K562 (cell line): ENCODE measurements around the gene CDRT4. TPM values are rescaled to one million over a fixed set of nuclear protein-coding genes. Genes with fewer than 3 reads are reported as not detected.

ENCODE experiments used
- ATAC-seq: fragments of 200-7000 bp; cut with Tn5 transposase; 3 replicates; pipeline ENCODE4 v1.9.1; 2020; ENCODE audit warnings: moderate library complexity
- BruUV-seq: library from RNA; stranded (reverse); fragments of 400-500 nt; replicated peaks from 2 replicates; lab custom pipeline; 2021; lab: Mats Ljungman, UMichigan
- CTCF ChIA-PET: fragments of 300-600 bp; formaldehyde crosslinking; extraction: SDS; loops from one replicate; lab custom pipeline; 2021; ENCODE audit warnings: low intra/inter-chr PET ratio; lab: Yijun Ruan, JAX
- POLR2A ChIA-PET: fragments of 300-600, 350-650 bp; sonication (Branson Sonifier 250); formaldehyde crosslinking; extraction: SDS; loops from one replicate; lab custom pipeline; 2021; ENCODE audit warnings: antibody characterized with exemption, inconsistent platforms; lab: Yijun Ruan, JAX
- DNase-seq, 4 experiments: peaks; one replicate each; pipeline versions ENCODE4 v3.0.0 to v3.0.0-alpha.2; 2011 to 2018; ENCODE audit warnings: low spot score in 3 of 4, mixed read lengths in 3 of 4; ENCODE audit errors: extremely low read depth in 1 of 4
- FAIRE-seq: peaks from 2 replicates; lab custom pipeline; 2011; peaks lifted over from hg19 to GRCh38; lab: Jason Lieb, UNC
- H2AFZ ChIP-seq: 2 replicates; pipeline ENCODE4 v1.6.0; 2011; ENCODE audit warnings: low read depth, low read length, control low read depth, inconsistent platforms
- H3K27ac ChIP-seq: fragments of 200-600 bp; 3 replicates; pipeline ENCODE4 v1.8.0; 2011; ENCODE audit warnings: low read depth, mild to moderate bottlenecking, control low read depth, inconsistent platforms, low read length, moderate library complexity, mixed read lengths; ENCODE audit errors: extremely low read depth
- H3K27me3 ChIP-seq, 2 experiments: fragments of 300-600 bp in 1 of 2; 2 replicates in 1 of 2; 3 replicates in 1 of 2; pipeline versions ENCODE4 v1.6.0 to v1.8.0; 2011; ENCODE audit warnings: inconsistent platforms in 2 of 2, low read length in 2 of 2, mild to moderate bottlenecking in 1 of 2, mixed read lengths in 1 of 2, moderate library complexity in 1 of 2; ENCODE audit not compliant: control insufficient read depth in 2 of 2, insufficient read depth in 2 of 2
- H3K36me3 ChIP-seq: fragments of 300-600 bp; 3 replicates; pipeline ENCODE4 v1.8.0; 2011; ENCODE audit warnings: mild to moderate bottlenecking, low read length, inconsistent platforms; ENCODE audit not compliant: control insufficient read depth, insufficient read depth
- H3K4me1 ChIP-seq, 2 experiments: fragments of 200-600 bp in 1 of 2; replicated peaks in 1 of 2; 2 replicates in 1 of 2; 3 replicates in 1 of 2; pipeline versions ENCODE4 v1.5.1 to v1.8.0; 2011; ENCODE audit warnings: inconsistent platforms in 2 of 2, low read length in 2 of 2, mild to moderate bottlenecking in 1 of 2, mixed read lengths in 1 of 2, moderate library complexity in 1 of 2; ENCODE audit not compliant: control insufficient read depth in 2 of 2, insufficient read depth in 2 of 2
- H3K4me2 ChIP-seq: 2 replicates; pipeline ENCODE4 v1.6.1; 2011; ENCODE audit warnings: low read length, control low read depth, inconsistent platforms, mixed read lengths; ENCODE audit not compliant: insufficient read depth
- H3K4me3 ChIP-seq: fragments of 200-600 bp; sonication (generic), shearing (Covaris generic); 2 replicates; pipeline ENCODE4 v1.5.1; 2016; ENCODE audit warnings: control low read depth, inconsistent platforms
- H3K79me2 ChIP-seq: fragments of 200-600 bp; 3 replicates; pipeline ENCODE4 v1.8.0; 2011; ENCODE audit warnings: low read length, inconsistent platforms; ENCODE audit not compliant: control insufficient read depth, insufficient read depth
- H3K9ac ChIP-seq, 2 experiments: 2 replicates each; pipeline versions ENCODE4 v1.6.0 to v1.6.1; 2011; ENCODE audit warnings: low read depth in 2 of 2, low read length in 2 of 2, control low read depth in 1 of 2, inconsistent platforms in 1 of 2, mild to moderate bottlenecking in 1 of 2, mixed read lengths in 1 of 2; ENCODE audit not compliant: insufficient read depth in 1 of 2
- H3K9me1 ChIP-seq: one replicate; pipeline ENCODE4 v1.6.0; 2011; ENCODE audit warnings: inconsistent platforms, mild to moderate bottlenecking, low read length, moderate library complexity; ENCODE audit not compliant: control insufficient read depth, insufficient read depth
- H3K9me3 ChIP-seq: replicated peaks from 2 replicates; pipeline ENCODE4 v1.5.1; 2011; ENCODE audit warnings: low read depth, low read length, inconsistent platforms; ENCODE audit not compliant: control insufficient read depth, insufficient read depth
- H4K20me1 ChIP-seq: replicated peaks from 2 replicates; pipeline ENCODE4 v1.6.1; 2011; ENCODE audit warnings: low read length, inconsistent platforms, mixed read lengths; ENCODE audit not compliant: control insufficient read depth, insufficient read depth
- BRD4 ChIP-seq: fragments of 200-600 bp; sonication (generic); IDR thresholded peaks from 2 replicates; pipeline ENCODE4 v1.6.1; 2017; ENCODE audit warnings: inconsistent platforms
- ELF1 ChIP-seq: fragments of 200-800 bp; sonication (Bioruptor generic); IDR thresholded peaks from 2 replicates; pipeline ENCODE4 v1.6.1; 2016; ENCODE audit warnings: missing genetic modification characterization, missing compliant biosample characterization
- GATA2 ChIP-seq: sonication (generic); formaldehyde crosslinking; IDR thresholded peaks from 2 replicates; pipeline ENCODE4 v1.4.0; 2020; ENCODE audit warnings: mild to moderate bottlenecking, missing genetic modification reagents
- HCFC1 ChIP-seq: IDR thresholded peaks from 2 replicates; pipeline ENCODE4 v1.6.1; 2012; ENCODE audit warnings: low read depth, low read length, improper control_type of control experiment
- PCBP2 ChIP-seq: fragments of 200-400 bp; formaldehyde crosslinking; IDR thresholded peaks from 2 replicates; pipeline ENCODE4 v1.6.1; 2018; ENCODE audit warnings: low read length, low read depth, mild to moderate bottlenecking, moderate library complexity; ENCODE audit not compliant: poor library complexity, severe bottlenecking
- TBL1XR1 ChIP-seq, 2 experiments: IDR thresholded peaks; 2 replicates each; pipeline ENCODE4 v1.6.1; 2012; ENCODE audit warnings: improper control_type of control experiment in 2 of 2, low read length in 2 of 2, mild to moderate bottlenecking in 1 of 2
- YY1 ChIP-seq, 3 experiments: IDR thresholded peaks; 2 replicates each; pipeline ENCODE4 v1.6.1; 2011; ENCODE audit warnings: low read length in 2 of 3, mild to moderate bottlenecking in 2 of 3, moderate library complexity in 2 of 3, borderline replicate concordance in 1 of 3, control low read depth in 1 of 3, low read depth in 1 of 3; ENCODE audit not compliant: insufficient read depth in 3 of 3, insufficient replicate concordance in 2 of 3, control insufficient read depth in 1 of 3, insufficient read length in 1 of 3; ENCODE audit errors: extremely low read depth in 1 of 3
- ZNF316 ChIP-seq: fragments of 450-650 bp; IDR thresholded peaks from 2 replicates; pipeline ENCODE4 v1.6.1; 2016
- ZNF785 ChIP-seq: fragments of 250-450 bp; sonication (Bioruptor Pico); IDR thresholded peaks from 2 replicates; pipeline ENCODE4 v1.4.0; 2020; ENCODE audit warnings: mild to moderate bottlenecking
- WGBS: fragments of 100-300 bp; shearing (Covaris generic); methylation state at CpG from one replicate; pipeline ENCODE4 v1.1.6; 2016; ENCODE audit warnings: low coverage, mixed read lengths; ENCODE audit not compliant: insufficient coverage; ENCODE audit errors: missing lambda C conversion rate; 5-methylcytosine and 5-hydroxymethylcytosine counted together
- in situ Hi-C: fragments of 300-500 bp; cut with MboI; formaldehyde crosslinking; loops from 4 replicates; pipeline ENCODE4 v1.15.0; 2018; ENCODE audit warnings: inconsistent platforms, mixed read lengths
- intact Hi-C: fragments of 100-400 bp; cut with micrococcal nuclease; formaldehyde crosslinking; loops from 2 replicates; pipeline ENCODE4 v1.14.2; 2022
- polyA plus RNA-seq, 8 experiments: library from polyadenylated mRNA; depleted of rRNA in 4 of 8; stranded (reverse) in 5 of 8; unstranded in 3 of 8; fragments of >200 nt; fragmentation: Nextera tagmentation in 2 of 8; fragmentation: Illumina TruSeq in 1 of 8; extraction: Ambion mirVana in 2 of 8; extraction: Trizol in 1 of 8; gene quantifications; 2 replicates each; pipeline versions ENCODE4 v1.2.1 to v1.2.3, GENCODE V29; 2011 to 2014; ENCODE audit warnings: inconsistent platforms in 1 of 8, missing spikeins in 1 of 8
- total RNA-seq, 7 experiments: library from RNA; depleted of rRNA in 6 of 7; stranded (reverse); fragments of >200 nt in 6 of 7; fragmentation: Illumina TruSeq in 2 of 7; extraction: Trizol in 2 of 7; gene quantifications; 2 replicates each; pipeline versions ENCODE4 v1.2.1 to v1.2.3, GENCODE V29; 2011 to 2021; ENCODE audit warnings: low replicate concordance in 1 of 7
- TF ChIP-seq, protein P1 (sequence below): fragments of 450-650 bp; formaldehyde crosslinking; conservative IDR thresholded peaks from 2 replicates; pipeline ENCODE4 v1.4.0; 2022; ENCODE audit warnings: mild to moderate bottlenecking, missing genetic modification characterization
- TF ChIP-seq, protein P2 (sequence below): sonication (generic); formaldehyde crosslinking; IDR thresholded peaks from 2 replicates; pipeline ENCODE4 v1.8.1; 2023; ENCODE audit warnings: mild to moderate bottlenecking, missing genetic modification reagents

CDRT4 gene
- total and polyA plus RNA-seq, 9 of the 15 experiments (the other 6 are each of a cell fraction or from before 2014, with no cell fraction given): 1.7 to 6.4 (median 3.5) TPM

DNA sequence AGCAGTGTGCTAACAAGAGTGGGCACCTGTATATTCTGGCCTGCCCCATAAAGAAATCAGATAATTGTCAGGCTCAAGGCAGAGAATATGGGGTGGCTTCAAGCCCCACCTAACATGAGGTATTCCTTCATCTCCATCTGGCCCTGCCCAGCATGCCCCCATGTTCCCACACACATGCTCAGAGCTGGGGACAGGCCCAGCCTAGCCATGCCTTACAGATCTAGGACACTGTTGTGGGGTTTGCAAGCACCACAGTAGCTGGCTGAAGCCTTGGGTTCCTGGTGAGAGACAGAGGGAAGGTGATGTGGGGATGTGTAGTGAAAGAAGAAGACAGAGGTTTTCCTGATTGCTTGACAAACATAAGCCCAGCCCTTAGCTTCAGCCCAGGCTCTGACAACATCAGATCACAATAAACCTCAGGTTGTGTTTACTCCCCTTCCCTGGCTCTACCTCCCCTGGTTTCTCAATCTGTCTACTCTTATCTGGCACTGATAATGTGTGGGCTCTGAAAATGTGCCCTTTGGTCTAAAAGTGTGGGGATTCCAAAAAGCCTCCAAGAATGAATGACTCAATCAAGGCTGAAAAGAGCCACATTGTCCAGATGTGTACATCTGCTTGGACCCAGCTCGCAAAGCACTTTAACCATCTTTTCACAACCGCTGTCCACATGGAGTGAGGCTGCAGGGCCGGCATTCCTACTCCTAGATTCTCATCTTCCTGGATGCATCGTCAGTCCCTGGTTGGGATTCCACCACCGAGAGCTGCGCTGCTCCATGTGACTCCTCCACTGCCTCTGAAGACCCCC, 34.4 kb downstream of the CDRT4 start (continued):
- TF ChIP-seq, protein P1, sequence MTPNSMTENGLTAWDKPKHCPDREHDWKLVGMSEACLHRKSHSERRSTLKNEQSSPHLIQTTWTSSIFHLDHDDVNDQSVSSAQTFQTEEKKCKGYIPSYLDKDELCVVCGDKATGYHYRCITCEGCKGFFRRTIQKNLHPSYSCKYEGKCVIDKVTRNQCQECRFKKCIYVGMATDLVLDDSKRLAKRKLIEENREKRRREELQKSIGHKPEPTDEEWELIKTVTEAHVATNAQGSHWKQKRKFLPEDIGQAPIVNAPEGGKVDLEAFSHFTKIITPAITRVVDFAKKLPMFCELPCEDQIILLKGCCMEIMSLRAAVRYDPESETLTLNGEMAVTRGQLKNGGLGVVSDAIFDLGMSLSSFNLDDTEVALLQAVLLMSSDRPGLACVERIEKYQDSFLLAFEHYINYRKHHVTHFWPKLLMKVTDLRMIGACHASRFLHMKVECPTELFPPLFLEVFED (CRISPR knock-in tag): no peak
- TF ChIP-seq GATA2 (CRISPR knock-in tag): no peak

- Histone ChIP-seq H3K4me3 (no peak overlapping the region), H2AFZ (no peak overlapping the region), H3K9me1 (no peaks in the 10 kb centered on the region), H3K27me3 (peaks cover 0 to 8% of the 10 kb centered on the region in 2 experiments; a peak in 1 of 5 replicates), H4K20me1 (no peaks in the 10 kb centered on the region), H3K79me2 (no peaks in the 10 kb centered on the region), H3K9ac (no peak overlapping the region), H3K9me3 (no peaks in the 10 kb centered on the region), H3K36me3 (no peaks in the 10 kb centered on the region), H3K4me2 (no peak overlapping the region), H3K27ac (no peak overlapping the region), H3K4me1 (no peaks in the 10 kb centered on the region)
- ChIA-PET CTCF (no interaction called here), POLR2A (interaction anchor here (0.7 kb wide), 1 partner anchor 22 kb away, joined by 3 read pairs; no protein-coding TSS in a partner anchor)
- DNase-seq (no peak), ATAC-seq (no peak), FAIRE-seq (no peak)
- 11% methylated on average over 6 of the region's 6 CpGs for WGBS
- TF ChIP-seq ELF1 (tag) (no peak), BRD4 (no peak), ZNF785 (no peak), TBL1XR1 (IDR thresholded peaks at IDR 0.05; ENCODE audit: low read length in 2 of 2) (no peak), ZNF316 (no peak), HCFC1 (no peak), PCBP2 (no peak), YY1 (IDR thresholded peaks at IDR 0.05; ENCODE audit: borderline replicate concordance in 1 of 3, control insufficient read depth in 1 of 3, extremely low read depth in 1 of 3, insufficient read depth in 3 of 3, insufficient read length in 1 of 3, insufficient replicate concordance in 2 of 3, low read depth in 1 of 3, low read length in 2 of 3) (no peak)
- TF ChIP-seq, protein P2, sequence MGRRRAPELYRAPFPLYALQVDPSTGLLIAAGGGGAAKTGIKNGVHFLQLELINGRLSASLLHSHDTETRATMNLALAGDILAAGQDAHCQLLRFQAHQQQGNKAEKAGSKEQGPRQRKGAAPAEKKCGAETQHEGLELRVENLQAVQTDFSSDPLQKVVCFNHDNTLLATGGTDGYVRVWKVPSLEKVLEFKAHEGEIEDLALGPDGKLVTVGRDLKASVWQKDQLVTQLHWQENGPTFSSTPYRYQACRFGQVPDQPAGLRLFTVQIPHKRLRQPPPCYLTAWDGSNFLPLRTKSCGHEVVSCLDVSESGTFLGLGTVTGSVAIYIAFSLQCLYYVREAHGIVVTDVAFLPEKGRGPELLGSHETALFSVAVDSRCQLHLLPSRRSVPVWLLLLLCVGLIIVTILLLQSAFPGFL: no peak
- in situ Hi-C loops (no loop called here), intact Hi-C loops (no loop called here)
- BruUV-seq: no TSS peak
These were observed 35.7 kb downstream of the CDRT4 start for GRCh38 chr17:15431766-15432165.
